K562 (cell line): Measurements from ENCODE around the gene RALGAPB. TPM values are rescaled to one million over a fixed set of nuclear protein-coding genes. Genes with fewer than 3 reads are reported as not detected.

Experiments
- ATAC-seq: fragments of 200-7000 bp; cut with Tn5 transposase; 3 replicates; pipeline ENCODE4 v1.9.1; 2020; ENCODE audit warnings: moderate library complexity
- BruUV-seq: library from RNA; stranded (reverse); fragments of 400-500 nt; replicated peaks from 2 replicates; lab custom pipeline; 2021; lab: Mats Ljungman, UMichigan
- CTCF ChIA-PET: fragments of 300-600 bp; formaldehyde crosslinking; extraction: SDS; loops from one replicate; lab custom pipeline; 2021; ENCODE audit warnings: low intra/inter-chr PET ratio; lab: Yijun Ruan, JAX
- POLR2A ChIA-PET: fragments of 300-600, 350-650 bp; sonication (Branson Sonifier 250); formaldehyde crosslinking; extraction: SDS; loops from one replicate; lab custom pipeline; 2021; ENCODE audit warnings: antibody characterized with exemption, inconsistent platforms; lab: Yijun Ruan, JAX
- DNase-seq, 4 experiments: peaks; one replicate each; pipeline versions ENCODE4 v3.0.0 to v3.0.0-alpha.2; 2011 to 2018; ENCODE audit warnings: low spot score in 3 of 4, mixed read lengths in 3 of 4; ENCODE audit errors: extremely low read depth in 1 of 4
- FAIRE-seq: peaks from 2 replicates; lab custom pipeline; 2011; peaks lifted over from hg19 to GRCh38; lab: Jason Lieb, UNC
- H2AFZ ChIP-seq: 2 replicates; pipeline ENCODE4 v1.6.0; 2011; ENCODE audit warnings: low read depth, low read length, control low read depth, inconsistent platforms
- H3K27ac ChIP-seq: fragments of 200-600 bp; 3 replicates; pipeline ENCODE4 v1.8.0; 2011; ENCODE audit warnings: low read depth, mild to moderate bottlenecking, control low read depth, inconsistent platforms, low read length, moderate library complexity, mixed read lengths; ENCODE audit errors: extremely low read depth
- H3K27me3 ChIP-seq, 2 experiments: fragments of 300-600 bp in 1 of 2; 2 replicates in 1 of 2; 3 replicates in 1 of 2; pipeline versions ENCODE4 v1.6.0 to v1.8.0; 2011; ENCODE audit warnings: inconsistent platforms in 2 of 2, low read length in 2 of 2, mild to moderate bottlenecking in 1 of 2, mixed read lengths in 1 of 2, moderate library complexity in 1 of 2; ENCODE audit not compliant: control insufficient read depth in 2 of 2, insufficient read depth in 2 of 2
- H3K36me3 ChIP-seq: fragments of 300-600 bp; 3 replicates; pipeline ENCODE4 v1.8.0; 2011; ENCODE audit warnings: mild to moderate bottlenecking, low read length, inconsistent platforms; ENCODE audit not compliant: control insufficient read depth, insufficient read depth
- H3K4me1 ChIP-seq, 2 experiments: fragments of 200-600 bp in 1 of 2; replicated peaks in 1 of 2; 2 replicates in 1 of 2; 3 replicates in 1 of 2; pipeline versions ENCODE4 v1.5.1 to v1.8.0; 2011; ENCODE audit warnings: inconsistent platforms in 2 of 2, low read length in 2 of 2, mild to moderate bottlenecking in 1 of 2, mixed read lengths in 1 of 2, moderate library complexity in 1 of 2; ENCODE audit not compliant: control insufficient read depth in 2 of 2, insufficient read depth in 2 of 2
- H3K4me2 ChIP-seq: 2 replicates; pipeline ENCODE4 v1.6.1; 2011; ENCODE audit warnings: low read length, control low read depth, inconsistent platforms, mixed read lengths; ENCODE audit not compliant: insufficient read depth
- H3K4me3 ChIP-seq: fragments of 200-600 bp; sonication (generic), shearing (Covaris generic); 2 replicates; pipeline ENCODE4 v1.5.1; 2016; ENCODE audit warnings: control low read depth, inconsistent platforms
- H3K79me2 ChIP-seq: fragments of 200-600 bp; 3 replicates; pipeline ENCODE4 v1.8.0; 2011; ENCODE audit warnings: low read length, inconsistent platforms; ENCODE audit not compliant: control insufficient read depth, insufficient read depth
- H3K9ac ChIP-seq, 2 experiments: 2 replicates each; pipeline versions ENCODE4 v1.6.0 to v1.6.1; 2011; ENCODE audit warnings: low read depth in 2 of 2, low read length in 2 of 2, control low read depth in 1 of 2, inconsistent platforms in 1 of 2, mild to moderate bottlenecking in 1 of 2, mixed read lengths in 1 of 2; ENCODE audit not compliant: insufficient read depth in 1 of 2
- H3K9me1 ChIP-seq: one replicate; pipeline ENCODE4 v1.6.0; 2011; ENCODE audit warnings: inconsistent platforms, mild to moderate bottlenecking, low read length, moderate library complexity; ENCODE audit not compliant: control insufficient read depth, insufficient read depth
- H3K9me3 ChIP-seq: replicated peaks from 2 replicates; pipeline ENCODE4 v1.5.1; 2011; ENCODE audit warnings: low read depth, low read length, inconsistent platforms; ENCODE audit not compliant: control insufficient read depth, insufficient read depth
- H4K20me1 ChIP-seq: replicated peaks from 2 replicates; pipeline ENCODE4 v1.6.1; 2011; ENCODE audit warnings: low read length, inconsistent platforms, mixed read lengths; ENCODE audit not compliant: control insufficient read depth, insufficient read depth
- CCAR2 ChIP-seq: fragments of 200-400 bp; formaldehyde crosslinking; IDR thresholded peaks from 2 replicates; pipeline ENCODE4 v1.6.1; 2017; ENCODE audit warnings: mild to moderate bottlenecking, low read depth, low read length
- WGBS: fragments of 100-300 bp; shearing (Covaris generic); methylation state at CpG from one replicate; pipeline ENCODE4 v1.1.6; 2016; ENCODE audit warnings: low coverage, mixed read lengths; ENCODE audit not compliant: insufficient coverage; ENCODE audit errors: missing lambda C conversion rate; 5-methylcytosine and 5-hydroxymethylcytosine counted together
- in situ Hi-C: fragments of 300-500 bp; cut with MboI; formaldehyde crosslinking; loops from 4 replicates; pipeline ENCODE4 v1.15.0; 2018; ENCODE audit warnings: inconsistent platforms, mixed read lengths
- intact Hi-C: fragments of 100-400 bp; cut with micrococcal nuclease; formaldehyde crosslinking; loops from 2 replicates; pipeline ENCODE4 v1.14.2; 2022
- polyA plus RNA-seq, 8 experiments: library from polyadenylated mRNA; depleted of rRNA in 4 of 8; stranded (reverse) in 5 of 8; unstranded in 3 of 8; fragments of >200 nt; fragmentation: Nextera tagmentation in 2 of 8; fragmentation: Illumina TruSeq in 1 of 8; extraction: Ambion mirVana in 2 of 8; extraction: Trizol in 1 of 8; gene quantifications; 2 replicates each; pipeline versions ENCODE4 v1.2.1 to v1.2.3, GENCODE V29; 2011 to 2014; ENCODE audit warnings: inconsistent platforms in 1 of 8, missing spikeins in 1 of 8
- total RNA-seq, 7 experiments: library from RNA; depleted of rRNA in 6 of 7; stranded (reverse); fragments of >200 nt in 6 of 7; fragmentation: Illumina TruSeq in 2 of 7; extraction: Trizol in 2 of 7; gene quantifications; 2 replicates each; pipeline versions ENCODE4 v1.2.1 to v1.2.3, GENCODE V29; 2011 to 2021; ENCODE audit warnings: low replicate concordance in 1 of 7
- TF ChIP-seq, protein P1 (sequence below): fragments of 200-600 bp; sonication (generic); IDR thresholded peaks from one replicate; pipeline ENCODE4 v1.6.1; 2012; ENCODE audit warnings: mild to moderate bottlenecking, low read depth, low read length, inconsistent platforms

The RALGAPB gene
- total and polyA plus RNA-seq, 9 of the 15 experiments (the other 6 are each of a cell fraction or from before 2014, with no cell fraction given): 4.3 to 25.6 (median 13.6) TPM

DNA sequence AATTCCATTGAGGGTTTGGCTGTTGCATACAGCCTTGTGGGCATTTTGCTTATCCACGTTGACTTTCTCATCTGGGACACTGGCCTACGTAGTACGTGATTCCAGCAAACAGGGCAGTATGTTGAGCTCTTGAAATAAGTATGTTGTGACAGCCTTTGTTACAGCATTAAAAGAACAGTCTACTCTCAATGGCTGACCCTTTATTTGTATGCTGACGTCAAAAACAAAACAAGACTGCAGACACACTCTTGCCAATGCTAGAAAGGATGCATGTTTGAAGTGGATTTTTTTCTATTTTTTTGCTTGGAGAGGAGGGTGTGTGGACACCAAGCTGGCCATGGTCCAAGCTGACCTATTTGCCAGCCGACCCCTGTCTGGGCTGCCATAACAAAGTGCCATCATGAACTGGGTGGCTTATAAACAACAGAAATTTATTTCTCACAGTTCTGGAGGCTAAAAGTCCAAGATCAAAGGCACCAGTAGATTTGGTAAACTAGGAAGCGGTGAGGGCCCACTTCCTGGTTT is 26.7 kb upstream of the RALGAPB start:
- TF ChIP-seq, protein P1, sequence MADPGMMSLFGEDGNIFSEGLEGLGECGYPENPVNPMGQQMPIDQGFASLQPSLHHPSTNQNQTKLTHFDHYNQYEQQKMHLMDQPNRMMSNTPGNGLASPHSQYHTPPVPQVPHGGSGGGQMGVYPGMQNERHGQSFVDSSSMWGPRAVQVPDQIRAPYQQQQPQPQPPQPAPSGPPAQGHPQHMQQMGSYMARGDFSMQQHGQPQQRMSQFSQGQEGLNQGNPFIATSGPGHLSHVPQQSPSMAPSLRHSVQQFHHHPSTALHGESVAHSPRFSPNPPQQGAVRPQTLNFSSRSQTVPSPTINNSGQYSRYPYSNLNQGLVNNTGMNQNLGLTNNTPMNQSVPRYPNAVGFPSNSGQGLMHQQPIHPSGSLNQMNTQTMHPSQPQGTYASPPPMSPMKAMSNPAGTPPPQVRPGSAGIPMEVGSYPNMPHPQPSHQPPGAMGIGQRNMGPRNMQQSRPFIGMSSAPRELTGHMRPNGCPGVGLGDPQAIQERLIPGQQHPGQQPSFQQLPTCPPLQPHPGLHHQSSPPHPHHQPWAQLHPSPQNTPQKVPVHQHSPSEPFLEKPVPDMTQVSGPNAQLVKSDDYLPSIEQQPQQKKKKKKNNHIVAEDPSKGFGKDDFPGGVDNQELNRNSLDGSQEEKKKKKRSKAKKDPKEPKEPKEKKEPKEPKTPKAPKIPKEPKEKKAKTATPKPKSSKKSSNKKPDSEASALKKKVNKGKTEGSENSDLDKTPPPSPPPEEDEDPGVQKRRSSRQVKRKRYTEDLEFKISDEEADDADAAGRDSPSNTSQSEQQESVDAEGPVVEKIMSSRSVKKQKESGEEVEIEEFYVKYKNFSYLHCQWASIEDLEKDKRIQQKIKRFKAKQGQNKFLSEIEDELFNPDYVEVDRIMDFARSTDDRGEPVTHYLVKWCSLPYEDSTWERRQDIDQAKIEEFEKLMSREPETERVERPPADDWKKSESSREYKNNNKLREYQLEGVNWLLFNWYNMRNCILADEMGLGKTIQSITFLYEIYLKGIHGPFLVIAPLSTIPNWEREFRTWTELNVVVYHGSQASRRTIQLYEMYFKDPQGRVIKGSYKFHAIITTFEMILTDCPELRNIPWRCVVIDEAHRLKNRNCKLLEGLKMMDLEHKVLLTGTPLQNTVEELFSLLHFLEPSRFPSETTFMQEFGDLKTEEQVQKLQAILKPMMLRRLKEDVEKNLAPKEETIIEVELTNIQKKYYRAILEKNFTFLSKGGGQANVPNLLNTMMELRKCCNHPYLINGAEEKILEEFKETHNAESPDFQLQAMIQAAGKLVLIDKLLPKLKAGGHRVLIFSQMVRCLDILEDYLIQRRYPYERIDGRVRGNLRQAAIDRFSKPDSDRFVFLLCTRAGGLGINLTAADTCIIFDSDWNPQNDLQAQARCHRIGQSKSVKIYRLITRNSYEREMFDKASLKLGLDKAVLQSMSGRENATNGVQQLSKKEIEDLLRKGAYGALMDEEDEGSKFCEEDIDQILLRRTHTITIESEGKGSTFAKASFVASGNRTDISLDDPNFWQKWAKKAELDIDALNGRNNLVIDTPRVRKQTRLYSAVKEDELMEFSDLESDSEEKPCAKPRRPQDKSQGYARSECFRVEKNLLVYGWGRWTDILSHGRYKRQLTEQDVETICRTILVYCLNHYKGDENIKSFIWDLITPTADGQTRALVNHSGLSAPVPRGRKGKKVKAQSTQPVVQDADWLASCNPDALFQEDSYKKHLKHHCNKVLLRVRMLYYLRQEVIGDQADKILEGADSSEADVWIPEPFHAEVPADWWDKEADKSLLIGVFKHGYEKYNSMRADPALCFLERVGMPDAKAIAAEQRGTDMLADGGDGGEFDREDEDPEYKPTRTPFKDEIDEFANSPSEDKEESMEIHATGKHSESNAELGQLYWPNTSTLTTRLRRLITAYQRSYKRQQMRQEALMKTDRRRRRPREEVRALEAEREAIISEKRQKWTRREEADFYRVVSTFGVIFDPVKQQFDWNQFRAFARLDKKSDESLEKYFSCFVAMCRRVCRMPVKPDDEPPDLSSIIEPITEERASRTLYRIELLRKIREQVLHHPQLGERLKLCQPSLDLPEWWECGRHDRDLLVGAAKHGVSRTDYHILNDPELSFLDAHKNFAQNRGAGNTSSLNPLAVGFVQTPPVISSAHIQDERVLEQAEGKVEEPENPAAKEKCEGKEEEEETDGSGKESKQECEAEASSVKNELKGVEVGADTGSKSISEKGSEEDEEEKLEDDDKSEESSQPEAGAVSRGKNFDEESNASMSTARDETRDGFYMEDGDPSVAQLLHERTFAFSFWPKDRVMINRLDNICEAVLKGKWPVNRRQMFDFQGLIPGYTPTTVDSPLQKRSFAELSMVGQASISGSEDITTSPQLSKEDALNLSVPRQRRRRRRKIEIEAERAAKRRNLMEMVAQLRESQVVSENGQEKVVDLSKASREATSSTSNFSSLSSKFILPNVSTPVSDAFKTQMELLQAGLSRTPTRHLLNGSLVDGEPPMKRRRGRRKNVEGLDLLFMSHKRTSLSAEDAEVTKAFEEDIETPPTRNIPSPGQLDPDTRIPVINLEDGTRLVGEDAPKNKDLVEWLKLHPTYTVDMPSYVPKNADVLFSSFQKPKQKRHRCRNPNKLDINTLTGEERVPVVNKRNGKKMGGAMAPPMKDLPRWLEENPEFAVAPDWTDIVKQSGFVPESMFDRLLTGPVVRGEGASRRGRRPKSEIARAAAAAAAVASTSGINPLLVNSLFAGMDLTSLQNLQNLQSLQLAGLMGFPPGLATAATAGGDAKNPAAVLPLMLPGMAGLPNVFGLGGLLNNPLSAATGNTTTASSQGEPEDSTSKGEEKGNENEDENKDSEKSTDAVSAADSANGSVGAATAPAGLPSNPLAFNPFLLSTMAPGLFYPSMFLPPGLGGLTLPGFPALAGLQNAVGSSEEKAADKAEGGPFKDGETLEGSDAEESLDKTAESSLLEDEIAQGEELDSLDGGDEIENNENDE: no peak
- TF ChIP-seq CCAR2: 0 out of 2 replicates have a peak, but pooled peaks have one; percentile 44
- TF ChIP-seq, all 486 proteins: peak for 1
- H3K36me3 ChIP-seq: peaks cover 28% of the 10 kb centered on the region
- peak overlapping the region; percentile 96 for H3K4me2 ChIP-seq
- no peaks in the 10 kb centered on the region for H3K9me3 ChIP-seq
- ATAC-seq: no peak
- H2AFZ ChIP-seq: peak overlapping the region; percentile 92
- no peaks in the 10 kb centered on the region for H3K9me1 ChIP-seq
- no peaks in the 10 kb centered on the region for H4K20me1 ChIP-seq
- FAIRE-seq: no peak
- in situ Hi-C loops: no loop called here
- 43% methylated on average over 6 of the region's 6 CpGs for WGBS
- BruUV-seq: no TSS peak
- peak overlapping the region; percentile 98; the same call in 1 of the 2 replicates for H3K4me3 ChIP-seq
- no peak for DNase-seq
- POLR2A ChIA-PET: interaction anchor here (0.6 to 5.8 kb wide), 6 partner anchors 8 to 62 kb away, joined by 3 to 130 read pairs (median 4); partner anchors contain the start of gene SNHG17
- 0 out of 4 replicates have a peak overlapping the region, but pooled peaks of 1 of the 2 experiments have one; percentile 98 for H3K9ac ChIP-seq
- H3K4me1 ChIP-seq: peaks cover 20 to 26% of the 10 kb centered on the region in 2 experiments
- no peaks in the 10 kb centered on the region for H3K27me3 ChIP-seq
- CTCF ChIA-PET: interaction anchor here (0.6 to 3.9 kb wide), 3 partner anchors 11 to 87 kb away, joined by 3 to 72 read pairs (median 7); partner anchors contain the start of genes RALGAPB and SNHG17
- peaks cover 24% of the 10 kb centered on the region for H3K79me2 ChIP-seq
- no peak overlapping the region for H3K27ac ChIP-seq
- intact Hi-C loops: no loop called here
